Natural killer cell treated with Interleukin-12 subunit alpha and Interleukin-12 subunit beta and Interleukin-15 and Interleukin-18, amount 100 ng/mL, for 72 hours (primary cell): Measurements from ENCODE around the gene TMEM129. TPM values are rescaled to one million over a fixed set of nuclear protein-coding genes. Genes with fewer than 3 reads are reported as not detected.
A peak's percentile ranks its signal among the peaks of the same experiment; 100 is the strongest.

Experiments
- ATAC-seq, 2 donors: fragments of 150-1000 bp; cut with Tn5 transposase in 1 of 2; sonication (Bioruptor Pico), chemical (Tn5 transposase) in 1 of 2; 2 replicates each; pipeline ENCODE4 v1.10.0; 2021
- DNase-seq: peaks from one replicate; pipeline ENCODE4 v3.0.0; 2022; ENCODE audit warnings: low spot score
- H3K27ac Mint-ChIP-seq, 2 donors: 1 replicate in 1 of 2; 2 replicates in 1 of 2; pipeline ENCODE4 v1.8.0; 2022; ENCODE audit warnings: mixed read lengths in 2 of 2, mild to moderate bottlenecking in 1 of 2, moderate library complexity in 1 of 2
- H3K27me3 Mint-ChIP-seq, 2 donors: 1 replicate in 1 of 2; 2 replicates in 1 of 2; pipeline ENCODE4 v1.8.0; 2022; ENCODE audit warnings: mixed read lengths in 2 of 2
- H3K36me3 Mint-ChIP-seq: one replicate; pipeline ENCODE4 v1.8.0; 2022; ENCODE audit warnings: mixed read lengths
- H3K4me1 Mint-ChIP-seq, 2 donors: 1 replicate in 1 of 2; 2 replicates in 1 of 2; pipeline ENCODE4 v1.8.0; 2022; ENCODE audit warnings: low read depth in 2 of 2, mixed read lengths in 2 of 2, mild to moderate bottlenecking in 1 of 2
- H3K4me3 Mint-ChIP-seq: one replicate; pipeline ENCODE4 v1.8.0; 2022; ENCODE audit warnings: mixed read lengths
- H3K9me3 Mint-ChIP-seq: 2 replicates; pipeline ENCODE4 v1.8.0; 2022; ENCODE audit warnings: mixed read lengths
- total RNA-seq, 2 donors: library from RNA; stranded (reverse); gene quantifications; one replicate each; pipeline ENCODE4 v1.2.3, GENCODE V29; 2022

Gene TMEM129
- total RNA-seq, 2 donors from 2014 or later: 19.6 to 21.2 TPM

- peaks cover 27 to 30% of the 10 kb centered on the region in 2 donors for H3K4me1 Mint-ChIP-seq
- DNase-seq: no peak
- no peaks in the 10 kb centered on the region for H3K27me3 Mint-ChIP-seq
- H3K27ac Mint-ChIP-seq: peak overlapping the region; percentile 83 to 97
- ATAC-seq: no peak
- peak overlapping the region; percentile 34 for H3K4me3 Mint-ChIP-seq
- peaks cover 1% of the 10 kb centered on the region for H3K36me3 Mint-ChIP-seq
- no peaks in the 10 kb centered on the region for H3K9me3 Mint-ChIP-seq
Measured at GRCh38 chr4:1716065-1716945, 4.8 kb downstream of the TMEM129 start.

- peak overlapping the region; percentile 83 to 97 for H3K27ac Mint-ChIP-seq
- ATAC-seq (no peak), DNase-seq (no peak)
- peaks cover 9% of the 10 kb centered on the region for H3K36me3 Mint-ChIP-seq
- H3K27me3 Mint-ChIP-seq: no peaks in the 10 kb centered on the region
- H3K9me3 Mint-ChIP-seq: no peaks in the 10 kb centered on the region
- peak overlapping the region; percentile 82 for H3K4me3 Mint-ChIP-seq
- H3K4me1 Mint-ChIP-seq: peaks cover 33 to 38% of the 10 kb centered on the region in 2 donors
Measured at GRCh38 chr4:1715002-1715758, 5.9 kb downstream of the TMEM129 start.

- H3K4me3 Mint-ChIP-seq: peak overlapping the region; percentile 82
- DNase-seq: no peak
Measured at GRCh38 chr4:1714303-1715001, 6.7 kb downstream of the TMEM129 start.

GRCh38 chr4:1713003-1713851 lies 7.9 kb downstream of the TMEM129 start:
- Mint-ChIP-seq H3K4me3 (peak overlapping the region; percentile 82), H3K27me3 (no peaks in the 10 kb centered on the region), H3K9me3 (no peaks in the 10 kb centered on the region), H3K4me1 (peaks cover 32 to 51% of the 10 kb centered on the region in 2 donors), H3K27ac (peak overlapping the region; percentile 96 to 97), H3K36me3 (peaks cover 13% of the 10 kb centered on the region)
- ATAC-seq: peak in 1 of 2 donors; percentile 25
- DNase-seq: no peak

More at GRCh38 chr4:1714303-1715001, 6.7 kb downstream of the TMEM129 start:
- H3K36me3 Mint-ChIP-seq: peaks cover 13% of the 10 kb centered on the region
- H3K27me3 Mint-ChIP-seq: no peaks in the 10 kb centered on the region
- no peaks in the 10 kb centered on the region for H3K9me3 Mint-ChIP-seq
- H3K4me1 Mint-ChIP-seq: peaks cover 33 to 46% of the 10 kb centered on the region in 2 donors
- H3K27ac Mint-ChIP-seq: peak overlapping the region; percentile 96 to 97
- no peak for ATAC-seq

GRCh38 chr4:1712216-1713002 lies 8.7 kb downstream of the TMEM129 start, which contains the start of gene SLBP:
SLBP (minus strand) TSS chr4:1712319; CDS start chr4:1712188, 131 bp downstream.
- Mint-ChIP-seq H3K27me3 (no peaks in the 10 kb centered on the region), H3K36me3 (peaks cover 13% of the 10 kb centered on the region), H3K9me3 (no peaks in the 10 kb centered on the region), H3K4me1 (peaks cover 31 to 49% of the 10 kb centered on the region in 2 donors), H3K4me3 (peak within 1 kb of the TSS; percentile 82), H3K27ac (peak within 1 kb of the TSS; percentile 97 to 98)
- DNase-seq (peak; percentile 98), ATAC-seq (peak; percentile 91 to 95)

GRCh38 chr4:1711571-1712215 lies 9.4 kb downstream of the TMEM129 start:
- DNase-seq: no peak
- Mint-ChIP-seq H3K4me1 (peaks cover 31 to 49% of the 10 kb centered on the region in 2 donors), H3K9me3 (no peaks in the 10 kb centered on the region), H3K27me3 (no peaks in the 10 kb centered on the region), H3K4me3 (peak overlapping the region; percentile 82), H3K36me3 (peaks cover 13% of the 10 kb centered on the region), H3K27ac (peak overlapping the region; percentile 93 to 98)
- peak; percentile 41 to 57 for ATAC-seq

- Mint-ChIP-seq H3K27ac (peak overlapping the region; percentile 93 to 98), H3K4me3 (peak overlapping the region; percentile 82), H3K4me1 (peaks cover 31 to 49% of the 10 kb centered on the region in 2 donors), H3K36me3 (peaks cover 13% of the 10 kb centered on the region), H3K9me3 (no peaks in the 10 kb centered on the region), H3K27me3 (no peaks in the 10 kb centered on the region)
- DNase-seq (no peak), ATAC-seq (no peak)
Measured at GRCh38 chr4:1711055-1711570, 10.0 kb downstream of the TMEM129 start.

- H3K4me1 Mint-ChIP-seq: peaks cover 26 to 40% of the 10 kb centered on the region in 2 donors
- H3K4me3 Mint-ChIP-seq: peak overlapping the region; percentile 82
- H3K27ac Mint-ChIP-seq: peak overlapping the region; percentile 4 to 57
- ATAC-seq: no peak
- peaks cover 13% of the 10 kb centered on the region for H3K36me3 Mint-ChIP-seq
- H3K27me3 Mint-ChIP-seq: no peaks in the 10 kb centered on the region
- no peak for DNase-seq
- H3K9me3 Mint-ChIP-seq: no peaks in the 10 kb centered on the region
Measured at GRCh38 chr4:1708581-1708980, 12.5 kb downstream of the TMEM129 start.

- no peak for DNase-seq
- no peak overlapping the region for H3K27ac Mint-ChIP-seq
- ATAC-seq: no peak
- no peak overlapping the region for H3K4me3 Mint-ChIP-seq
- peaks cover 30 to 41% of the 10 kb centered on the region in 2 donors for H3K4me1 Mint-ChIP-seq
- H3K27me3 Mint-ChIP-seq: no peaks in the 10 kb centered on the region
- no peaks in the 10 kb centered on the region for H3K9me3 Mint-ChIP-seq
- H3K36me3 Mint-ChIP-seq: peaks cover 23% of the 10 kb centered on the region
Measured at GRCh38 chr4:1706358-1706757, 14.8 kb downstream of the TMEM129 start.

- no peak for ATAC-seq
- no peak overlapping the region for H3K4me3 Mint-ChIP-seq
- no peak overlapping the region for H3K27ac Mint-ChIP-seq
- no peak for DNase-seq
- H3K36me3 Mint-ChIP-seq: peaks cover 19% of the 10 kb centered on the region
- H3K27me3 Mint-ChIP-seq: no peaks in the 10 kb centered on the region
- H3K4me1 Mint-ChIP-seq: peaks cover 25 to 35% of the 10 kb centered on the region in 2 donors
- H3K9me3 Mint-ChIP-seq: no peaks in the 10 kb centered on the region
Measured at GRCh38 chr4:1705732-1706131, 15.4 kb downstream of the TMEM129 start.

- Mint-ChIP-seq H3K9me3 (no peaks in the 10 kb centered on the region), H3K4me1 (peaks cover 18 to 19% of the 10 kb centered on the region in 2 donors), H3K27me3 (no peaks in the 10 kb centered on the region), H3K27ac (no peak overlapping the region), H3K36me3 (peaks cover 18% of the 10 kb centered on the region), H3K4me3 (no peak overlapping the region)
- ATAC-seq (no peak), DNase-seq (no peak)
Measured at GRCh38 chr4:1703867-1704266, 17.3 kb downstream of the TMEM129 start.
